Measurements from ENCODE around the gene SSH3. TPM values are rescaled to one million over a fixed set of nuclear protein-coding genes. Genes with fewer than 3 reads are reported as not detected.

The SSH3 gene
- total RNA-seq, 2 experiments from 2014 or later: 7.4 to 9.1 TPM

DNA sequence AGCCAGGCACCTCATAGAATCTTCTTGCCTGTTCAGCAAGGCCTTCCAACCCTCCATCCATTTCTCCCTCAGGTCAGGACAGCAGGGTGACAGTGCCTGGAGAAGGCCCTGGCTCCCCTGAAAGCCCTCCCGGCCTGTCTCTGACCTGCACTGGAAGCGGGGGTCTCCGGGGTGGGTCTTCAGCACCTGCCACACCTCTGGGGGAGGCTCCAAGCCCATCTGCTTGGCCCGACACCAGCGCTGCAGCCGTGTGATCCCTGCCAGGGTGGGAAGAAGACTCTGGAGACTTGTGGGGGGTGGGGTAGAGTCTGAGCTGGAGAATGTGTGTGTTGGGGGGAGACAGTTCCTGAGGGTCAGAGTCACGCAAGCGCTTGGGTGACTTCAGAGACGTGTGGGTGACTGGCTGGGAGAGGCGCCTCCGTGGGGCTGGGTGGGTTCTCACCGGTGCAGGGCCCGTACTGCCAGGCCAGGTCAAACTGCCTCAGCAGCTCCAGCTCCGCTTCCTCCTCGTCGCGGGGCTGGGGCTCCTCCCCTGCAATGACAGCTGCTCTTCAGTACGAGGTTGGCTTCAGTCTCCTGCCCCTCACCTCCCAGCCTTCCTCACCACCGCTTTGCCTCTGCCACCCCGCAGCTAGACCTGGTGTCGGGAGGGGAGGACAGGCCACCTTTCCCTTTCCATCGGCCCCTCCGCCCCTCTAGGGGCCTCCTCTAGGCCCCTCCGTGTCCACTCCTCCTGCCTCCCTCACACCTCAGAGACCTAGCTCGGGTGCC, 49.4 kb downstream of the SSH3 start:
- DNase-seq: peak; percentile 75
- H3K27ac Mint-ChIP-seq: peak overlapping the region; percentile 98
- peak; percentile 52 for ATAC-seq
- peaks cover 1% of the 10 kb centered on the region for H3K36me3 Mint-ChIP-seq (ENCODE audit: low read depth)
- intact Hi-C loops (cut with micrococcal nuclease): no loop called here
- H3K4me1 Mint-ChIP-seq (ENCODE audit: low read depth): peaks cover 45% of the 10 kb centered on the region
- CTCF ChIA-PET: interaction anchor here (0.6 to 12.1 kb wide), 18 partner anchors 7 to 296 kb away, joined by 3 to 883 read pairs (median 4); partner anchors contain the start of genes CLCF1, GRK2, KDM2A and PPP1CA
- H3K27me3 Mint-ChIP-seq: no peaks in the 10 kb centered on the region
- TF ChIP-seq, protein P1, sequence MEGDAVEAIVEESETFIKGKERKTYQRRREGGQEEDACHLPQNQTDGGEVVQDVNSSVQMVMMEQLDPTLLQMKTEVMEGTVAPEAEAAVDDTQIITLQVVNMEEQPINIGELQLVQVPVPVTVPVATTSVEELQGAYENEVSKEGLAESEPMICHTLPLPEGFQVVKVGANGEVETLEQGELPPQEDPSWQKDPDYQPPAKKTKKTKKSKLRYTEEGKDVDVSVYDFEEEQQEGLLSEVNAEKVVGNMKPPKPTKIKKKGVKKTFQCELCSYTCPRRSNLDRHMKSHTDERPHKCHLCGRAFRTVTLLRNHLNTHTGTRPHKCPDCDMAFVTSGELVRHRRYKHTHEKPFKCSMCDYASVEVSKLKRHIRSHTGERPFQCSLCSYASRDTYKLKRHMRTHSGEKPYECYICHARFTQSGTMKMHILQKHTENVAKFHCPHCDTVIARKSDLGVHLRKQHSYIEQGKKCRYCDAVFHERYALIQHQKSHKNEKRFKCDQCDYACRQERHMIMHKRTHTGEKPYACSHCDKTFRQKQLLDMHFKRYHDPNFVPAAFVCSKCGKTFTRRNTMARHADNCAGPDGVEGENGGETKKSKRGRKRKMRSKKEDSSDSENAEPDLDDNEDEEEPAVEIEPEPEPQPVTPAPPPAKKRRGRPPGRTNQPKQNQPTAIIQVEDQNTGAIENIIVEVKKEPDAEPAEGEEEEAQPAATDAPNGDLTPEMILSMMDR (IDR thresholded peaks at IDR 0.05): no peak
- H3K4me3 Mint-ChIP-seq: peak overlapping the region; percentile 83
- POLR2A ChIA-PET: interaction anchor here (0.8 to 3.5 kb wide), 13 partner anchors 11 to 153 kb away, joined by 3 to 22 read pairs (median 4); partner anchors contain the start of genes PITPNM1 and RAD9A
- H3K9me3 Mint-ChIP-seq: no peaks in the 10 kb centered on the region

GRCh38 chr11:67353317-67354074, 50.2 kb downstream of the SSH3 start, which contains the start of gene POLD4:
Gene POLD4, minus strand, starts transcription at chr11:67353546. Its CDS starts 147 bp downstream, at chr11:67353399.
- H3K4me3 Mint-ChIP-seq: peak within 1 kb of the TSS; percentile 83
- H3K27ac Mint-ChIP-seq: peak within 1 kb of the TSS; percentile 98
- ChIA-PET POLR2A (interaction anchor here (0.6 to 3.5 kb wide), 15 partner anchors 8 to 131 kb away, joined by 3 to 22 read pairs (median 4); partner anchors contain the start of gene RAD9A), CTCF (interaction anchor here (1.1 to 12.1 kb wide), 17 partner anchors 7 to 295 kb away, joined by 3 to 883 read pairs (median 3); partner anchors contain the start of genes CLCF1, GRK2, GSTP1 and KDM2A)
- TF ChIP-seq, protein P1 (IDR thresholded peaks at IDR 0.05): no peak
- H3K4me1 Mint-ChIP-seq (ENCODE audit: low read depth): peaks cover 38% of the 10 kb centered on the region
- ATAC-seq: peak; percentile 90
- H3K9me3 Mint-ChIP-seq: no peaks in the 10 kb centered on the region
- peaks cover 1% of the 10 kb centered on the region for H3K36me3 Mint-ChIP-seq (ENCODE audit: low read depth)
- intact Hi-C loops (cut with micrococcal nuclease): no loop called here
- peak; percentile 98 for DNase-seq
- H3K27me3 Mint-ChIP-seq: peaks cover 3% of the 10 kb centered on the region

DNA sequence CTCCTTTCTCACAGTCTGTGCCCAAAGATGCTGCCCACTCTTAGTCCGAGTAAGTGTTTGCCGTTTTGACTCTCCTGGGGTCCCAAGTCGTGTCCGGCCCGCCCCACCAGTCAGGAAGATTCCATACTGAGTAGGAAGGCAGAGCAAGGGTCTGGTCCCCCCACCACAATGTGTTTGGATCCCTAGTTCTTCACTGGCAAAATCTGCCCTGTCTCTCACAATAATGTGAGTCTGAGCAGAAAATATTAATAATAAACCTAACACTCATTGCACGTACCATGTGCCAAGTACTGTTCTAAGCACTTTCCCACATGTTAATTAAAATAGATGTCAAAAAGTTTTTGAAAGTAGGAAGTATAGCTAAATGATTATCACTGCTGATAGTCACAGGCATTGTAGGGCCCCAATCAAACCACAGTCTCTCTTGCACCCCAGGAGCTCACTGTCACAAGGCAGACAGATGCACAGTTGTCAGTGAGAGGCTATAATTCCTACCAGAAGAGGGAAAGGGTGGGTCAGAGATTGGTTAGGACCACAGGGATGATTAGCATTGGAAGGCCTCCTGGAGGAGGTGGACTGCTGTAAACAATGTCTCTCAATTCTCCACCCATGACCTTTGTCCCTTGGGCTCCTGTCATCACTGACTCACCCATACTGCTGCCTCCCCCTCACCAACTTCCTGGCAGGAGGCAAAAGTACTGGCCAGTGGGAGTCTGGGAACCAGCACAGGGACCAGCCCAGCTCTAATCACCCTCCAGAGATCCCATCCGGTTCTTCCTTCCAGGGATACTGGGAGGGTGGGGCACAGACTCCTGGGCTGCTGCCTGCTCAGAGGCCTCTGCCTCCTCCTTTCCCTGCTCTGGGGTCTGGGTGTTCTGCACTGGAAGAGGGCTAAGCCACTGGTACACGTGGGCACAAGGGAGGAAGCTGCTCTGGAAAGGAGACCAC, 51.0 kb downstream of the SSH3 start:
- Mint-ChIP-seq H3K4me1 (ENCODE audit: low read depth) (peaks cover 35% of the 10 kb centered on the region), H3K36me3 (ENCODE audit: low read depth) (peaks cover 1% of the 10 kb centered on the region), H3K9me3 (no peaks in the 10 kb centered on the region), H3K4me3 (peak overlapping the region; percentile 83), H3K27me3 (peaks cover 3% of the 10 kb centered on the region), H3K27ac (peak overlapping the region; percentile 91)
- CTCF ChIA-PET: interaction anchor here (0.6 to 12.1 kb wide), 11 partner anchors 8 to 230 kb away, joined by 3 to 883 read pairs (median 3); partner anchors contain the start of genes CLCF1, GSTP1 and PPP1CA
- intact Hi-C loops (cut with micrococcal nuclease): no loop called here
- TF ChIP-seq, protein P1 (IDR thresholded peaks at IDR 0.05): no peak
- ATAC-seq (peak; percentile 4), DNase-seq (peak; percentile 52)
- POLR2A ChIA-PET: interaction anchor here (0.6 to 3.5 kb wide), 11 partner anchors 9 to 130 kb away, joined by 3 to 22 read pairs (median 4); partner anchors contain the start of gene RAD9A

DNA sequence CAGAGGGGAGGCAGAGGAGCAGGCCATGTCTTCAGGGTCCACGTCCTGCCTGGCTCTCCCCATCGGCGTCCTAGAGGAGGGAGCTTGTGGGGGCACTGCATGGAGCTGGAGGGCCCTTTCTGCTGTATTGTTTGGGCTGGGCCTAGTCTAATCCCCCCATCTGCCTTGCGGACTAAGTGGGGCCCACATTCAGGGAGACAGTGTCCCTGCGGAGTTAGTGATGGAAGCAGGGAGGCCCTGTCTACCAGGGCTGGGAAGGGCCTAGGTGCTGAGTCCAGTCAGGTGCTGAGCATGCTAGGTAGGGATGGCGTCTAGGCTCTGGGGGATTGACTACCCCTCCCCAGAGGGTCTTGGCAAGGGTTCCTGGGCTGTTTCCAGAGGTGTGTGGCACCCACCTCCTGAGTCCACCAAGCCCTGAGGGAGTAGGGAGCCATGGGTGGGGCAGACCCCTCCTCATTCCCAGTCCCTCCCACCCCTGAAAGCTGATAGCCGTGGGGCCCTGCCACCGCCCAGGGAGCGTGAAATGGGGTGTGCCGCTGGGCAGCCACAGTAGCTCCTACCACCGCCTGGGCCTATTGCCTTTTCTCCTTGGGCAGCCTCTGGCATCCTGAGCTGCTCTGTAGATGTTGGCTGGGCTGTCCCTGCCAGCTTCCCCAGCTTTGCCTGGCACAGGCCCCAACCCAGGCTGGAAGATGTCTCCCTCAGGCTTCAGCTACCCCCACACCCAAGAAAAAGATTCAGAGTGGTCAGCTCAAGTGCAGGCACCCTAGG, 51.9 kb downstream of the SSH3 start:
- Mint-ChIP-seq H3K36me3 (ENCODE audit: low read depth) (peaks cover 1% of the 10 kb centered on the region), H3K4me1 (ENCODE audit: low read depth) (peaks cover 35% of the 10 kb centered on the region), H3K4me3 (no peak overlapping the region), H3K9me3 (no peaks in the 10 kb centered on the region), H3K27ac (peak overlapping the region; percentile 91), H3K27me3 (peaks cover 3% of the 10 kb centered on the region)
- ChIA-PET POLR2A (interaction anchor here (0.9 to 3.5 kb wide), 6 partner anchors 8 to 38 kb away, joined by 4 to 22 read pairs (median 10); partner anchors contain the start of genes CLCF1 and RAD9A), CTCF (interaction anchor here (1.3 to 12.1 kb wide), 6 partner anchors 9 to 92 kb away, joined by 3 to 883 read pairs (median 28); partner anchors contain the start of gene CLCF1)
- DNase-seq (no peak), ATAC-seq (no peak)
- TF ChIP-seq, protein P1 (IDR thresholded peaks at IDR 0.05): no peak
- intact Hi-C loops (cut with micrococcal nuclease): no loop called here
